Activated CD4-positive, alpha-beta T cell treated with anti-CD3 and anti-CD28 coated beads, Interleukin-2, amount 10 ng/mL, durations not matched to agents 7 days and 5 days (primary cell): ENCODE data around the gene ZNF644. TPM values are rescaled to one million over a fixed set of nuclear protein-coding genes. Genes with fewer than 3 reads are reported as not detected.

Experiments used
- CTCF ChIA-PET: fragments of 350-600 bp; sonication (Branson Sonifier 250); formaldehyde crosslinking; loops from one replicate; lab custom pipeline; 2021; ENCODE audit warnings: antibody characterized with exemption; lab: Charles Lee
- POLR2A ChIA-PET: fragments of 350-600 bp; sonication (Branson Sonifier 250); formaldehyde crosslinking; loops from one replicate; lab custom pipeline; 2021; ENCODE audit warnings: antibody characterized with exemption; lab: Charles Lee
- DNase-seq: peaks from one replicate; pipeline ENCODE4 v3.0.0-alpha.2; 2020
- H3K27ac Mint-ChIP-seq: one replicate; pipeline ENCODE4 v1.8.0; 2021; ENCODE audit warnings: mild to moderate bottlenecking, moderate library complexity, mixed read lengths
- H3K27me3 Mint-ChIP-seq: one replicate; pipeline ENCODE4 v1.8.0; 2021; ENCODE audit warnings: mixed read lengths
- H3K36me3 Mint-ChIP-seq: one replicate; pipeline ENCODE4 v1.8.0; 2021; ENCODE audit warnings: low read depth, mixed read lengths
- H3K4me1 Mint-ChIP-seq: one replicate; pipeline ENCODE4 v1.8.0; 2021; ENCODE audit warnings: mixed read lengths
- H3K4me3 Mint-ChIP-seq: one replicate; pipeline ENCODE4 v1.8.0; 2021; ENCODE audit warnings: mild to moderate bottlenecking, moderate library complexity, mixed read lengths
- H3K9me3 Mint-ChIP-seq: one replicate; pipeline ENCODE4 v1.8.0; 2021; ENCODE audit warnings: mixed read lengths
- total RNA-seq, 2 experiments: library from RNA; stranded (reverse); gene quantifications; one replicate each; pipeline ENCODE4 v1.2.3, GENCODE V29; 2021

Gene ZNF644
- total RNA-seq, 2 experiments from 2014 or later: 51.6 to 53.9 TPM

- Mint-ChIP-seq H3K27me3 (no peaks in the 10 kb centered on the region), H3K4me3 (no peak overlapping the region), H3K36me3 (peaks cover 6% of the 10 kb centered on the region), H3K4me1 (peaks cover 13% of the 10 kb centered on the region), H3K27ac (no peak overlapping the region), H3K9me3 (peaks cover 3% of the 10 kb centered on the region)
- CTCF ChIA-PET: no interaction called here
- POLR2A ChIA-PET: no interaction called here
- DNase-seq: no peak
Observed at GRCh38 chr1:90963651-90964050, 58.2 kb downstream of the ZNF644 start.

DNA sequence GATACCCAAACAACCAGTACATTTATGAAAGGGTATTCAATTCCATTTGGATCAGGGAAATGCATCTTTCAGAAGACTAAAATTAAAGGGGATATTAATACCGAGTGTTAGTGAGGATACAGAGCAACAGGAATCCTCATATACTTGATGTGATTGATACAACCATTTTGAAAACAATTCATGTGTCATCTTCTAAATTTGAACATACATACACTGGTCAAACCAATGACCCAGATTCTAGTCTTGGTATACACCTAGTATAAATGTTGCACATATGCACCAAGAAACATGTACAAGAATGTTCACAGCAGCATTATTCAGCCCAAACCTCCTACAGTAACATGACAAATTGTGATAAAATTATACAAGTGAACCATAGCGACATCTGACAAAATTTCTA lies 58.6 kb downstream of the ZNF644 start:
- no peak for DNase-seq
- H3K36me3 Mint-ChIP-seq: peaks cover 10% of the 10 kb centered on the region
- no peaks in the 10 kb centered on the region for H3K27me3 Mint-ChIP-seq
- POLR2A ChIA-PET: no interaction called here
- no peak overlapping the region for H3K27ac Mint-ChIP-seq
- H3K4me3 Mint-ChIP-seq: no peak overlapping the region
- peaks cover 15% of the 10 kb centered on the region for H3K4me1 Mint-ChIP-seq
- CTCF ChIA-PET: no interaction called here
- peaks cover 5% of the 10 kb centered on the region for H3K9me3 Mint-ChIP-seq

- Mint-ChIP-seq H3K4me3 (no peak overlapping the region), H3K36me3 (peaks cover 40% of the 10 kb centered on the region), H3K27me3 (no peaks in the 10 kb centered on the region), H3K27ac (no peak overlapping the region), H3K9me3 (peaks cover 25% of the 10 kb centered on the region), H3K4me1 (peaks cover 26% of the 10 kb centered on the region)
- no peak for DNase-seq
- CTCF ChIA-PET: no interaction called here
- POLR2A ChIA-PET: no interaction called here
Observed at GRCh38 chr1:90959352-90960206, 62.3 kb downstream of the ZNF644 start.

DNA sequence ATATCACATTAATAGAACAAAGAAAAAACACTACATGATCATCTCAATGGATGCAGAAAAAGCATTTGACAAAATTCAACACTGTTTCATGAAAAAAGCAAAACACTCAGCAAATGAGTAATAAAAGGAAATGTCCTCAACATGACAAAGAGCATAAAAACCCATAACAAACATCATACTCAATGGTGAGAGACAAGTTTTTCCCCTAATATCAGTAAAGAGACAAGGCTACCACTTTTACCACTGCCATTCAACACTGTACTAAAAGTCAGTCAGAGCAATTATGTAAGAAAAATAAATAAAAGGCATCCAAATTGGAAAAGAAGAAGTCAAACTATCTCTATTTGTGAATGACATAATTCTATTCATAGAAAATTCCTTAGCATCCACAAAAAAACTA lies 64.3 kb downstream of the ZNF644 start:
- Mint-ChIP-seq H3K4me1 (peaks cover 32% of the 10 kb centered on the region), H3K27ac (no peak overlapping the region), H3K27me3 (no peaks in the 10 kb centered on the region), H3K4me3 (no peak overlapping the region), H3K9me3 (peaks cover 25% of the 10 kb centered on the region), H3K36me3 (peaks cover 48% of the 10 kb centered on the region)
- ChIA-PET POLR2A (no interaction called here), CTCF (no interaction called here)
- DNase-seq: no peak

GRCh38 chr1:90955769-90956168 lies 66.1 kb downstream of the ZNF644 start:
- POLR2A ChIA-PET: no interaction called here
- H3K4me1 Mint-ChIP-seq: peaks cover 35% of the 10 kb centered on the region
- H3K9me3 Mint-ChIP-seq: peaks cover 25% of the 10 kb centered on the region
- H3K27me3 Mint-ChIP-seq: no peaks in the 10 kb centered on the region
- H3K27ac Mint-ChIP-seq: no peak overlapping the region
- DNase-seq: no peak
- no peak overlapping the region for H3K4me3 Mint-ChIP-seq
- CTCF ChIA-PET: interaction anchor here (1.0 to 1.3 kb wide), 2 partner anchors 18 to 55 kb away, joined by 3 read pairs; no protein-coding TSS in a partner anchor
- H3K36me3 Mint-ChIP-seq: peaks cover 51% of the 10 kb centered on the region

DNA sequence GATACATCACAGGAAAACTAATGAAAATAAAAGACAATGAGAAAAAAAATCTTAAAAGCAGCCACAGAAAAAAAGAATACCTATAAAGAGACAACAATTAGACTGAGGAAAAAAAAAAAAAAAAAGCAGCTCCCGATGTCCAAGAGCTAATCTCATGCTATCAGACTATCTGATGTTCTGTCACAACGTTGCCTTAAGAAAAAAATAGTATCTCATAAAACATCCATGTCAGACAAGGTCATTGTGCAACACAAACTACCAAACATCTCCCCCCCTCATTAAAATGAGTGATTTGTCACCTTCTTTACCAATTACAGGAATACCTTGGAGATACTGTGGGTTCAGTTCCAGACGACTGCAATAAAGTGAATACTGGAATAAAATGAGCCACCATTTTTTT lies 68.9 kb downstream of the ZNF644 start:
- peaks cover 46% of the 10 kb centered on the region for H3K36me3 Mint-ChIP-seq
- no peak overlapping the region for H3K4me3 Mint-ChIP-seq
- peaks cover 19% of the 10 kb centered on the region for H3K9me3 Mint-ChIP-seq
- no peak overlapping the region for H3K27ac Mint-ChIP-seq
- CTCF ChIA-PET: interaction anchor here (1.2 to 1.5 kb wide), 2 partner anchors 16 to 26 kb away, joined by 4 to 5 read pairs; no protein-coding TSS in a partner anchor
- no peak for DNase-seq
- H3K27me3 Mint-ChIP-seq: no peaks in the 10 kb centered on the region
- POLR2A ChIA-PET: no interaction called here
- peaks cover 25% of the 10 kb centered on the region for H3K4me1 Mint-ChIP-seq

GRCh38 chr1:90951009-90951408 lies 70.8 kb downstream of the ZNF644 start:
- peaks cover 9% of the 10 kb centered on the region for H3K9me3 Mint-ChIP-seq
- H3K4me3 Mint-ChIP-seq: no peak overlapping the region
- ChIA-PET CTCF (no interaction called here), POLR2A (no interaction called here)
- H3K27me3 Mint-ChIP-seq: no peaks in the 10 kb centered on the region
- no peak overlapping the region for H3K27ac Mint-ChIP-seq
- H3K4me1 Mint-ChIP-seq: peaks cover 19% of the 10 kb centered on the region
- peaks cover 30% of the 10 kb centered on the region for H3K36me3 Mint-ChIP-seq
- DNase-seq: no peak

- Mint-ChIP-seq H3K27me3 (no peaks in the 10 kb centered on the region), H3K9me3 (no peaks in the 10 kb centered on the region), H3K36me3 (peaks cover 15% of the 10 kb centered on the region), H3K27ac (no peak overlapping the region), H3K4me1 (peaks cover 10% of the 10 kb centered on the region), H3K4me3 (no peak overlapping the region)
- ChIA-PET POLR2A (no interaction called here), CTCF (no interaction called here)
- no peak for DNase-seq
Observed at GRCh38 chr1:90948301-90948700, 73.5 kb downstream of the ZNF644 start.

DNA sequence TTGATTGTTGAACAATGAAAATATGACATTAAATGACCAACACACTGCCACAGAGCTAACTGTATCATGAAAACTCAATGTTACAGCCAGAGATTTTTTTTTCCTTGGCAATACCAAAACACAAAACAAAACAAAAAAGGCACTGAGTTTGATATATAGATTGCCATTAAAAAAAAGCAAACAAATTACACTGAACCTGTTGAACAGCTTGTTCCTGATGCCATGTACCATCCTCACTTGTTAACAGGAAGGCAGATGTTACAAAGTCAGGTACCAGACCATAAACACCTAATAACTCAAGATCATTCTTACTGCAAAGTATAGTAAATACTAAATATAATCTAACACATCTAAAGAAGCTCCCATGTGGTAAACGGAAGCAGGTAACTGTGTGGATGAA lies 75.2 kb downstream of the ZNF644 start:
- Mint-ChIP-seq H3K36me3 (peaks cover 3% of the 10 kb centered on the region), H3K4me3 (no peak overlapping the region), H3K27ac (no peak overlapping the region), H3K27me3 (no peaks in the 10 kb centered on the region), H3K9me3 (no peaks in the 10 kb centered on the region), H3K4me1 (peaks cover 5% of the 10 kb centered on the region)
- ChIA-PET CTCF (no interaction called here), POLR2A (no interaction called here)
- no peak for DNase-seq

- H3K27me3 Mint-ChIP-seq: no peaks in the 10 kb centered on the region
- no peak overlapping the region for H3K27ac Mint-ChIP-seq
- H3K4me1 Mint-ChIP-seq: peaks cover 2% of the 10 kb centered on the region
- no peaks in the 10 kb centered on the region for H3K9me3 Mint-ChIP-seq
- ChIA-PET POLR2A (no interaction called here), CTCF (interaction anchor here (1.4 kb wide), 1 partner anchor 9 kb away, joined by 4 read pairs; no protein-coding TSS in a partner anchor)
- H3K36me3 Mint-ChIP-seq: peaks cover 12% of the 10 kb centered on the region
- DNase-seq: no peak
- H3K4me3 Mint-ChIP-seq: no peak overlapping the region
Observed at GRCh38 chr1:90945287-90945686, 76.5 kb downstream of the ZNF644 start.

GRCh38 chr1:90943966-90944365 lies 77.9 kb downstream of the ZNF644 start:
- H3K27ac Mint-ChIP-seq: no peak overlapping the region
- H3K4me1 Mint-ChIP-seq: no peaks in the 10 kb centered on the region
- no peaks in the 10 kb centered on the region for H3K9me3 Mint-ChIP-seq
- H3K36me3 Mint-ChIP-seq: peaks cover 23% of the 10 kb centered on the region
- DNase-seq: no peak
- no peaks in the 10 kb centered on the region for H3K27me3 Mint-ChIP-seq
- ChIA-PET CTCF (interaction anchor here (1.4 kb wide), 1 partner anchor 8 kb away, joined by 4 read pairs; no protein-coding TSS in a partner anchor), POLR2A (no interaction called here)
- no peak overlapping the region for H3K4me3 Mint-ChIP-seq

- H3K4me3 Mint-ChIP-seq: no peak overlapping the region
Observed at GRCh38 chr1:90940746-90941145, 81.1 kb downstream of the ZNF644 start.

DNA sequence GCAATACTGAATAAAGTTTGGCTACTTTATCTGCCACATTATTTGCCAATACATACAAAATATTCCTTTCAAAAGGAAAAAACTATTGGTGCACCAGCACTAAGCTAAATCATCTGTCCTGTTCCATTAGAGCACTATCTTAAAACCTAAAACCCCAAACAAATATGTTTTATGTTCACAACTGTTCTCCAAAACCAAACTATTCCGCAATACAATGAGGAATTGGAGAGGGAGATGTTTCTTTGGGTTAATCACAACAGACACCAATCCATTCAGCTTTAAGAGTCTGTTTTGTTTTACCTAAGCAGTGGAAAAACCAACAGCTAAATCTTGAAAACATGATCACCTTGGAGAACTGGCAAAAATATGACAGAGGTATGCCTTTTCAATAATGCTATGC lies 85.1 kb downstream of the ZNF644 start:
- peaks cover 57% of the 10 kb centered on the region for H3K36me3 Mint-ChIP-seq

More at GRCh38 chr1:90940746-90941145, 81.1 kb downstream of the ZNF644 start:
- DNase-seq: no peak
- no peaks in the 10 kb centered on the region for H3K9me3 Mint-ChIP-seq
- POLR2A ChIA-PET: no interaction called here
- H3K4me1 Mint-ChIP-seq: no peaks in the 10 kb centered on the region
- CTCF ChIA-PET: no interaction called here
- H3K27me3 Mint-ChIP-seq: no peaks in the 10 kb centered on the region
- peaks cover 49% of the 10 kb centered on the region for H3K36me3 Mint-ChIP-seq
- H3K27ac Mint-ChIP-seq: no peak overlapping the region

More for the DNA sequence above, 85.1 kb downstream of the ZNF644 start:
- DNase-seq: no peak
- Mint-ChIP-seq H3K4me1 (peaks cover under 1% of the 10 kb centered on the region), H3K27me3 (no peaks in the 10 kb centered on the region), H3K9me3 (no peaks in the 10 kb centered on the region), H3K27ac (no peak overlapping the region), H3K4me3 (no peak overlapping the region)
- CTCF ChIA-PET: interaction anchor here (1.3 to 1.6 kb wide), 2 partner anchors 8 to 17 kb away, joined by 4 to 5 read pairs; no protein-coding TSS in a partner anchor
- POLR2A ChIA-PET: no interaction called here
